HS-27A (cell line): ENCODE measurements around the gene PSG5.
"Not testable (repeated sequence)": the region's sequence is repeated elsewhere in the genome, so short reads cannot be mapped to it uniquely, and the experiment has no call there.

Source experiments
- DNase-seq: peaks from one replicate; pipeline ENCODE4 v3.0.0-alpha.2; 2012; ENCODE audit warnings: low read depth, missing footprints

PSG5 gene

GRCh38 chr19:43181869-43182771 lies 4.2 kb downstream of the PSG5 start:
- peak; percentile 95 for DNase-seq

GRCh38 chr19:43179569-43180147 lies 6.7 kb downstream of the PSG5 start:
- DNase-seq: not testable (repeated sequence)

DNA sequence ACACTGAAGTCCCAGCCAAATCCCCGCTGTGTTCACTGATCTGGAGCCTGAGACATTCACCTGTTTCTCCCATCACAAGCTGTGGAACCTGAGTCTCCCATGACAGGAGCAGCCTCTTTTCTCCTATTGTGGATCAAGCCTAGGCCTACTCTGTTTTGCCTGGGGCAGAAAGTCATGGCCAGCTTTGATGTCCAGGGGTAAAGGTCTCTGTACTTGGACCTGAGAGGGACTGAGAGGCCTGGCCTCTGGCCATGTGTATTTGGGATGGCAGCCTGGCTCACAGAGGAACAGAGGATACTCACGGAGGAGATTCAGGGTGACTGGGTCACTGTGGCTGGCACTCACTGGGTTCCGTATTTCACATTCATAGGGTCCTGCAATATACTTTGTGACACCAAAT lies 7.8 kb downstream of the PSG5 start:
- not testable (repeated sequence) for DNase-seq

DNA sequence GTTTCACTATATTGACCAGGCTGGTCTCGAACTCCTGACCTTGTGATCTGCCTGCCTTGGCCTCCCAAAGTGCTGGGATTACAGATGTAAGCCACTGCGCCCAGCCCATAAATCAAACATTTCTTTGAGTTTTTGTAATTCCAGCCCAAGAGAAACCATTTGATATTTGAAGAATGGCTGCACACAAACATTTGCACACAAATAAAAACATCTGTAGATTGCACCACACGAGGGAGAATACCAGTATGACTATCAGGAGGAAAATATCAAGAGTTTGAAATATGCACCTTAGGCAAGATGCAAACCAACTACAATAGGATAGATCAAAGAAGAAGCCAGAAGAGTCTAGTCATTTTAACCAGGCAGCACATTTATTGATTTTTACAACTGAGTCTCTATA lies 20.4 kb downstream of the PSG5 start:
- DNase-seq: not testable (repeated sequence)

DNA sequence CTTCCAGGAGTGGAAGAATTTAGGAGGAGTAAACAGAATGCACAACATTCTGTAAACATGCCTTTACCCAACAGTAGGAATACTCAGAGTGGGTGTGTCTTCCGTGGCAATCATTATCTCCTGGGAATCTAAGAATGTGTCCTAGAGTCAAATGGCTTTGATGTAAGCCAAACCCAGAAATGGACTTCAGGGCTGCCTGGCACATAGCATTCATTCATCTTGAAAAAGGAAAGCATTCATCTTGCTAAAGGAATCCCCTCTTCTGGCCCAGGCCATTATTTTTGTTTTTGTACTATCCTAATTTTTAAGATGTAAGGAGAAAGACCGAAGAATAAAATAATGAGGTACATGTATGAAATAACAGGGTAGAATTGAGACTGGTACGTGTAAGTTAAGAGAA lies 23.2 kb downstream of the PSG5 start:
- DNase-seq: not testable (repeated sequence)

DNA sequence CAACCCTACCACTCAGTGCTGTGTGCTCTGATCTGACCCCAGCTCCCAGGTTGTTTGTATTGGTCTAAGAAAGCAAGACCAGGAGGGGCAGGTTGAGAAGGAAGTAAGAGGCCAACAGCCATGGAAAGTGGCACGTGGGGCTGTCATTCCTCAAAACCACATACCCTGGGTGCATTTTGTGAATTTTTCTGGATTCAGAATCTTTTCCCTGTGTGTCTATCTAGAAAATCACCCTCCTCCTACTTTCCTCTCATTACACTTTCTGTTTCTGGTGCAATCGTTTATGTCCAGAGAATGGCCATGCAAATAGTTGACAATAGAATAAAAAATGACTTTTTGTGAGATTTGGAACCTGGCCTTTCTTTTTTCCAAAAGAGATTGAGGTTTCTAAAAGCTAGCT lies 24.1 kb downstream of the PSG5 start:
- not testable (repeated sequence) for DNase-seq

DNA sequence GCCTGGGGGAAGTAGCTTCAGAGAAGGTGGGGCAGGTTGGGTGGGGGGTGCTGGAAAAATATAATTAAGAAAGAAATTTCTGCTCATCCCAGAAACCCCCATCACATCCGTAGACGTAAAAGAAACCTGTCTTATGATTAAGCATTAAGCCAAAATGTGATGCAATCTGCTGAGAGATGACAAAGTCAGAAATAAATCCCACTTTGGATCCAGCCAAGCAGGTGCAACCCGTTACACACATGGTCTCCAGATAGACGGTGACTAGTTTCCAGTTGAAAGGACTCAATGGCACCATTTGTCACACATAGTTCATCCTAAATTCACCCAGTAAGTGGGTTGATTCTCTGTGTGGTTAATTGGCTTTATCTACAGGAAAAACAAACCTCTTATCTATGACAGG lies 34.1 kb downstream of the PSG5 start:
- DNase-seq: no peak

DNA sequence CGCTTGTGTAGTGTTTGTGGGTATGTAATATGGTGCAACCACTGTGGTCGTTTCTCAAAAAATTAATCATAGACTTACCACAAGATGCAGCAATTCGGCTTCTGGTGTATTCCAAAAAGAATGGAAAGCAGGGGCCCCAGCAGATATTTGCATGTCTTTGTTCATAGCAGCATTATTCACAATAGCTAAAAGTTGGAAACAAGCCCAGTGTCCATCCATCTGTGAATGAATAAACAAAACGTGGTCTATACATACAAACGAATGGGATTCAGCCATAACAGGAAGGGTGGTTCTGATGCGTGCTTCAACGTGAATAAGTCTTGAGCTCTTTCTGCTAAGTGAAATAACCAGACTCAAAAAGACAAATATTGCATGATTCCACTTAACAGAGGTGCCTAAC lies 36.5 kb downstream of the PSG5 start:
- DNase-seq: not testable (repeated sequence)

DNA sequence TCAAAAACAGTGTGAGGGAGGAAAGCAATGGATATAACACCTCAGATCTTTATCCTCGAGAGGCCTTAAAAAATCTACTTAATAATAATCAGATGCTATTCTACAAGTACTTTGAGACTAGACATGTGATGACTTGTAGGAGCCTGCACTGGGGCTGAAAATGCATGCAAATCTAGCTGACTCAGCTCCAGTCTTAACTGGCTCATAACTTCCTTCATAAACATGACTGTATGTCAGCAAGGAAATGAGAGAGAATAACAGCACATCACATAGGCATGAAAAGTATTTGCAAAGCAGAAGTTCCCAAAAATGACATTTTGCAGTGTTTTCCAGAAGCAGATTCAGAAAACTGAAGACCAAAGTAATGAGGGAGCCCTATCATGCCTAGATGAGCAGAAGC lies 38.1 kb downstream of the PSG5 start:
- DNase-seq: peak; percentile 84

GRCh38 chr19:43141763-43142162 lies 44.6 kb downstream of the PSG5 start:
- not testable (repeated sequence) for DNase-seq

DNA sequence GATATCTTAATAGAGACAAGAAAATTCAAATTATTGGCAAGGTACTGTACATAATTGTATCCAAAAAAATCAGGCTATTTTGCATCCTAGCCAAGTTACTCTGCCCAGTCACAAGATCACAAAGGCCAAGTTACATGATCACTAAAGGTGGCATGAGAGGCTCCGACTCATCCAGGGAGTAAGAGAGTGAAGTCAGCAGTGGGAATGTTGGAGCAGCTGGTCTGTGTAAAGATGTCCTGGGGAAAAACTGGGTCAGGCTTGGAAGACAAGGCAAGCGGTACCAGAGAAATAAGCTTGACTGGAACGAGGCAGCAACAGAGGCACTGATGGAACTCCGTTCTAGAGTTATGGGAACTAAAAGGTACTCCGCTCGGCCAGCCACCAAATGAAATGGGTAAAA lies 53.6 kb downstream of the PSG5 start:
- no peak for DNase-seq

GRCh38 chr19:43131281-43131842 lies 55.0 kb downstream of the PSG5 start:
- not testable (repeated sequence) for DNase-seq

DNA sequence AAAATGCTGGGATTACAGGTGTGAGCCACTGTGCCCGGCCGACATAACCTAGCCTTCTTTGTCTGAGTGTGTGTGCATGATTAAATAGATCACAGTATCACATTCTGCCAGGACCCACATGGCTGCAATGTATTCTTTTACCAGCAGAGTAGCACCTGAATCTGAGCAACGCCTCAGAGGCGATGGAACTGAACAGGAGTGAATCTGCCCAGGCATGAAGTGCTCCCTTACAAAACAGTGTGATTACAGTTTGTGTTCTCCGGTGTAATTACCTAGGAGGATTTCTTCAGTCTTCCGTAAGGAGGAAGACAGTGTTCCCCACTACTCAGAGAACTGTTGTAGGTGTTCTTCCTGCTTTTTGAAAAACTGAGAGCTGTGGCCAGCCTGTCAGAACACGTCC lies 57.1 kb downstream of the PSG5 start:
- DNase-seq: not testable (repeated sequence)

DNA sequence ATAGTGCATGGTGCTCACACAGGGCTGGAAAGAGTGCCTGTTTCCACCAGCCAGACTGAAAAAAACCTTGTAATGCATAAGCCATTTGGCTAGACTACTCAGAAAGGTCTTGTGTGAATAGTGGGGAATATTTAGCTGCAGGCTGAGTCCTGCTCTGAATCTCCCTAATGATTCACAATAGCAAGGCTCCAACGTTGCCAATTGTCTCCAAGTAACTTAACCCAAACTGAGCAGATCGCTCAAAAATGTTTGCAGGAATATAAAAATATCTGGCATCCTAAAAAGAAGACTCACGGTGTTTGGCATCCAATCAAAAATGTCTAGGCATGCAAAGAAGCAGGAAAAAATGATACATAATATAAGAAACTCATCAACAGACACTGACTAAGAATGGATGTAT lies 59.0 kb downstream of the PSG5 start:
- DNase-seq: peak; percentile 97

DNA sequence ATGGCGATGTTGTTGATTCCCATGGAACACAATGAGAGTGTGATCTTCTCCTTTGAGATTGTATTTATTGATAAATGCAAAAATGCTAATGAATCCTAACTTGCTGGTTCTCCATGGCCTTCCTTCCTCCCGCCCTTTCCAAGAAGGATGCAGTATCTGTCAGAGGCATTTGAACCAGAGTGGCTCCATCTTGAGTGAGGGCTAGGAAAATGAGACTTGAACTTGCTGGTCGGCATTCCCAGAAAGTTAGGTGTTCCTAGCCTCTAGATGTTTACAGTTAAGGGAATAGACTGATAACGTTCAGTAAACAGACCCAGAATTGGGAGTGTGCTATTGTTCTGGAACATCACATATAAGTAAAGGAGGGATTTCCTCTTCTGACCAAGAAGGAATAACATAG lies 59.6 kb downstream of the PSG5 start:
- DNase-seq: no peak

- no peak for DNase-seq
Observed at GRCh38 chr19:43124360-43124759, 62.0 kb downstream of the PSG5 start.

DNA sequence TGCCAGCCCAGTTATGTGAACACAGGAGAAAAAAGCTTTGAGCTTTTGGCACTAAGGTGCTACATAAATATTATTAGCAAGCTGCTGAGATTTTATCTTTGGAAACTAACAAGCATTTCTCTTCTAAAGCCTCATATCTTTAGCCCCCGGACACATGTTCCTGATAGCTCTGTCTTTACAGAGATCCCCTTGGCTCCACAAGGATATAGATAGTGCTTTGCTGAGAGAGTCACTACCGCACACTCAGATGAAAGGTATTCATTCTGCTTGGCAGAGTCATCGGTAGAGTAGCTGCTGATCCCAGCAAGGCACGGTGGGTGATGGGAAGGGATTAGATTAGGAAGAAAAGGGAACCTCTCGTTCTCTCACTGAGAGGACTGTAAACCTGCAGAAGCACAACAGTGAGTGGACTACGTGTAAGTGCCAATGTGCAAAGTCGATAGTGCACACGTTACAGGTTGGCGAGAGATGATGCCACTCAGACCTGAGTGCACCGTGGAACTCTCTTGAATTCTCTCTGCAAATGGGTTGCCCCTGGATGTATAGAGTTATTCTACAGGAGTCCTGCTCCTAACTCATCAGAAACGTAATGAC lies 65.8 kb downstream of the PSG5 start:
- DNase-seq: peak; percentile 96

GRCh38 chr19:43119526-43119925 lies 66.8 kb downstream of the PSG5 start:
- DNase-seq: not testable (repeated sequence)
